Mesenchymal stem cell (in vitro differentiated cells and primary cell): ENCODE results near the gene FARP2.

Experiments
- DNase-seq: peaks from one replicate; pipeline ENCODE4 v3.0.0-alpha.2; 2013
- H2AFZ ChIP-seq: one replicate; pipeline ENCODE4 v1.6.1; 2013; ENCODE audit warnings: low read depth, mild to moderate bottlenecking, control low read depth, inconsistent platforms, low read length, moderate library complexity
- H2AK5ac ChIP-seq: 2 replicates; pipeline ENCODE4 v1.6.1; 2013; ENCODE audit warnings: low read length, moderate library complexity, mild to moderate bottlenecking, inconsistent platforms; ENCODE audit not compliant: severe bottlenecking
- H2BK120ac ChIP-seq: one replicate; pipeline ENCODE4 v1.6.1; 2013; ENCODE audit warnings: low read depth, mild to moderate bottlenecking, inconsistent platforms, low read length, moderate library complexity
- H2BK12ac ChIP-seq, 2 experiments: one replicate each; pipeline ENCODE4 v1.6.1; 2013; ENCODE audit warnings: inconsistent platforms in 2 of 2, low read length in 2 of 2, mild to moderate bottlenecking in 2 of 2, moderate library complexity in 2 of 2, control low read depth in 1 of 2
- H2BK15ac ChIP-seq: one replicate; pipeline ENCODE4 v1.6.1; 2013; ENCODE audit warnings: mild to moderate bottlenecking, low read depth, inconsistent platforms; ENCODE audit not compliant: poor library complexity, severe bottlenecking
- H2BK5ac ChIP-seq: 2 replicates; pipeline ENCODE4 v1.6.1; 2013; ENCODE audit warnings: low read depth, mild to moderate bottlenecking, low read length, control low read depth, inconsistent platforms; ENCODE audit not compliant: poor library complexity, severe bottlenecking
- H3K14ac ChIP-seq, 2 experiments: one replicate each; pipeline ENCODE4 v1.6.1; 2013; ENCODE audit warnings: inconsistent platforms in 2 of 2, low read length in 2 of 2, control low read depth in 1 of 2, mild to moderate bottlenecking in 1 of 2, moderate library complexity in 1 of 2
- H3K18ac ChIP-seq, 2 experiments: one replicate each; pipeline ENCODE4 v1.6.1; 2013; ENCODE audit warnings: inconsistent platforms in 2 of 2, low read length in 2 of 2, control low read depth in 1 of 2, low read depth in 1 of 2, mild to moderate bottlenecking in 1 of 2
- H3K23ac ChIP-seq, 2 experiments: one replicate each; pipeline ENCODE4 v1.6.1; 2013; ENCODE audit warnings: inconsistent platforms in 2 of 2, low read length in 2 of 2, mild to moderate bottlenecking in 2 of 2, moderate library complexity in 2 of 2, control low read depth in 1 of 2
- H3K27ac ChIP-seq: 2 replicates; pipeline ENCODE4 v1.5.1; 2013; ENCODE audit warnings: mild to moderate bottlenecking, moderate library complexity, low read length, control low read depth, inconsistent platforms; ENCODE audit not compliant: poor library complexity, severe bottlenecking
- H3K27me3 ChIP-seq, 2 experiments: 2 replicates each; pipeline versions ENCODE4 v1.6.1 to v1.7.0; 2013; ENCODE audit warnings: low read length in 2 of 2, mild to moderate bottlenecking in 2 of 2, moderate library complexity in 2 of 2, control low read depth in 1 of 2, inconsistent platforms in 1 of 2; ENCODE audit not compliant: control insufficient read depth in 1 of 2, insufficient read depth in 1 of 2
- H3K36me3 ChIP-seq, 2 experiments: 2 replicates each; pipeline versions ENCODE4 v1.6.1 to v1.7.0; 2013; ENCODE audit warnings: low read length in 2 of 2, control low read depth in 1 of 2, inconsistent platforms in 1 of 2, low read depth in 1 of 2, mild to moderate bottlenecking in 1 of 2; ENCODE audit not compliant: insufficient read depth in 2 of 2, control insufficient read depth in 1 of 2
- H3K4ac ChIP-seq, 2 experiments: one replicate each; pipeline ENCODE4 v1.6.1; 2013; ENCODE audit warnings: inconsistent platforms in 2 of 2, low read length in 2 of 2, mild to moderate bottlenecking in 2 of 2, moderate library complexity in 2 of 2, control low read depth in 1 of 2, low read depth in 1 of 2
- H3K4me1 ChIP-seq: 2 replicates; pipeline ENCODE4 v1.6.1; 2013; ENCODE audit warnings: low read depth, low read length, control low read depth; ENCODE audit not compliant: control insufficient read depth, insufficient read depth
- H3K4me2 ChIP-seq: 2 replicates; pipeline ENCODE4 v1.6.1; 2013; ENCODE audit warnings: low read length, mild to moderate bottlenecking, inconsistent platforms; ENCODE audit not compliant: poor library complexity, severe bottlenecking
- H3K4me3 ChIP-seq, 2 experiments: 2 replicates each; pipeline versions ENCODE4 v1.5.1 to v1.7.0; 2013; ENCODE audit warnings: low read length in 2 of 2, mild to moderate bottlenecking in 2 of 2, control low read depth in 1 of 2, low read depth in 1 of 2; ENCODE audit not compliant: insufficient read depth in 1 of 2
- H3K79me1 ChIP-seq: replicated peaks from 2 replicates; pipeline ENCODE4 v1.6.1; 2013; ENCODE audit warnings: mild to moderate bottlenecking, control low read depth, low read length, inconsistent platforms; ENCODE audit not compliant: poor library complexity, severe bottlenecking
- H3K9ac ChIP-seq: 2 replicates; pipeline ENCODE4 v1.7.0; 2013; ENCODE audit warnings: mild to moderate bottlenecking, low read length, moderate library complexity
- H3K9me3 ChIP-seq: 2 replicates; pipeline ENCODE4 v1.7.0; 2013; ENCODE audit warnings: mild to moderate bottlenecking, low read length; ENCODE audit not compliant: control insufficient read depth
- H4K8ac ChIP-seq: one replicate; pipeline ENCODE4 v1.6.1; 2013; ENCODE audit warnings: inconsistent platforms, mild to moderate bottlenecking, low read length, moderate library complexity
- H4K91ac ChIP-seq: one replicate; pipeline ENCODE4 v1.6.1; 2013; ENCODE audit warnings: mild to moderate bottlenecking, low read length, inconsistent platforms
- WGBS: methylation state at CpG from one replicate; pipeline ENCODE4 v1.1.7; 2013; ENCODE audit warnings: mixed read lengths; 5-methylcytosine and 5-hydroxymethylcytosine counted together

Gene FARP2

DNA sequence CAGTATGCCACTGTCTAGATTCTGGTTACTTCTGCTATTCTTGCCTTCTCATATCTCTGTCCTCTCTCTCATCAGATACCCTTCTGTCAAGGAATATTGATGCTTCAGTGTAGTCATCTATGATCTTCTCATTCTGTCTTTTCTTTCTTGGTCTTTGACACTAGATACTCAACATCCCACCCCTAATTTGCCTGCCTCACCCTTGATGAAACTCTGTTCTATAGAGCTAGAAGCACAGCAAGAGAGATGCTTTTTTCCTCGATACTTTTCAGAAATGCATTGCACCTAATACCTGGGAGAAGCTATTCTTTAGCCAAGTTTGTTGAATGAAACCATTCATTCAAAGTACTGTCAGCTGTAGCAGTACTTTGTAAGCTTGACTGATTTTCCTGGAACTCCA lies 30.8 kb upstream of the FARP2 start:
- Histone ChIP-seq H4K91ac (no peak overlapping the region), H3K9ac (no peak overlapping the region), H3K4me2 (no peak overlapping the region), H3K18ac (no peak overlapping the region), H3K9me3 (no peaks in the 10 kb centered on the region), H2AK5ac (no peak overlapping the region), H2AFZ (no peak overlapping the region), H3K27me3 (no peaks in the 10 kb centered on the region), H4K8ac (no peak overlapping the region), H2BK120ac (no peak overlapping the region), H2BK15ac (no peak overlapping the region), H3K4me1 (peaks cover 4% of the 10 kb centered on the region), H3K14ac (no peak overlapping the region), H3K79me1 (peaks cover 3% of the 10 kb centered on the region), H3K36me3 (peaks cover 19 to 43% of the 10 kb centered on the region in 2 experiments), H3K23ac (no peak overlapping the region), H3K4me3 (no peak overlapping the region), H3K4ac (no peak overlapping the region), H2BK5ac (no peak overlapping the region), H3K27ac (no peak overlapping the region), H2BK12ac (no peak overlapping the region)
- DNase-seq: no peak
- 100% methylated on average over 1 of the region's 1 CpG for WGBS

DNA sequence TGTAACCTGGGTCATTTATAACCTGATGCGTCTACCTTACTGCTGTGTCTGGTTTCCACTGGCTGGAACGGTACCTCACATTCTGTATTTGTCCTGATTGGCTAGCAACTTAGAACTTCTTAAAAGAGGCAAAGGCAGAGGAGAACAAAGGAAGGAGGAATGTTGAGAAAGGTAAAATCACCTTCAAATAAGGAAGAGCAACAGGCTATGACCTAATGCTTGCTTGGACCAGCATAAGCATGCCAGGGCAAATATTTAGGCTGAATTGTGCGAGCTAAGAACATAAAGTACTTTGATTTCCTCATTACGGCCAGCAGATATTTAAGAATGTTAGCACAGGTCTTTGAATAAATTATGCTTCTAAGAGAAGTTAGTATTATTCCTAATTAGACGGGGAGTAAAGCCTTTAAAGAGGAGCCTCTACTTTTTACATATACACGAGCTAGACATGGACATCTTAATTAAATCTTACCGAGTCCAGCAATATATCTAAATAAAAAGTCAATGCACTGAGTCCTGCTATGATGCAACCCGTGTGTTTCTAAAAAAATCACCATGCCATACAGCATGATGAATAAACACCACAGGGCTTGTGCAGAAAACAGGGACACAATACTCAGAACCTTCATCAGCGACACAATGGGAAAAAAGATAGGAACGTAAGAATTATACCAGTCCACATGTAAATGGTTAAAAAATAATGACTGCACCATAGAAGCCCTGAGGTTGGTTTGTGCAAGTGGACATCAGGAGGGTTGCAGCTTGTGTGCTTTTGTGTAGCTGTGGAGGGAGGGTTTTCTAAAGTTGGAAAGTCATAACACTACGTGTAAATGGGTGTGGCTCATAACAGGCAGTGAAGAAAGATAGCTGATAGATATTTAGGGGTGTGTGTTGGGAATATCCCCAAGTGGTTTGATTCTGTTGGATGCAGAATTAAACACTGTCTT lies 26.1 kb upstream of the FARP2 start:
- Histone ChIP-seq H2BK5ac (no peak overlapping the region), H3K9me3 (no peaks in the 10 kb centered on the region), H3K18ac (no peak overlapping the region), H4K8ac (no peak overlapping the region), H3K79me1 (peaks cover 8% of the 10 kb centered on the region), H2BK12ac (no peak overlapping the region), H2AFZ (no peak overlapping the region), H3K36me3 (peaks cover 25 to 85% of the 10 kb centered on the region in 2 experiments), H3K4me2 (no peak overlapping the region), H3K27me3 (no peaks in the 10 kb centered on the region), H4K91ac (no peak overlapping the region), H3K23ac (no peak overlapping the region), H2BK15ac (no peak overlapping the region), H2BK120ac (no peak overlapping the region), H2AK5ac (no peak overlapping the region), H3K4me3 (no peak overlapping the region), H3K14ac (no peak overlapping the region), H3K27ac (no peak overlapping the region), H3K9ac (no peak overlapping the region), H3K4ac (no peak overlapping the region), H3K4me1 (peaks cover 2% of the 10 kb centered on the region)
- no peak for DNase-seq
- 96% methylated on average over 11 of the region's 11 CpGs for WGBS

DNA sequence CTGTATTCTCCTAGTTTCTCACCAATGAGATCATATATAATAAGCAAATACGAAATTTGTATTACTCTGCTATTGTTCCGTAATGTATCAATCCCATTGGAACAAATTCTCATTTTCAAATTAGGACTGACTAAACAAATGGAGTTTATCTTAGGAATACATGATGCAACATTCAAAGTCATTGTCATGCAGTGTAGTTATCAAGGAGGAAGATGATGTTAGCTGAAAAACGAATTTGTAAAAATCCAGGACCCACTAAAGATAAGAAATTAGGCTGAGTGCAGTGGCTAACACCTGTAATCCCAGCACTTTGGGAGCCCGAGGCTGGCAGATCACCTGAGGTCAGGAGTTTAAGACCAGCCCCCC lies 25.5 kb upstream of the FARP2 start:
- Histone ChIP-seq H3K4me3 (no peak overlapping the region), H3K4me1 (peaks cover 2% of the 10 kb centered on the region), H3K9ac (no peak overlapping the region), H3K14ac (no peak overlapping the region), H3K4me2 (no peak overlapping the region), H3K27me3 (no peaks in the 10 kb centered on the region), H3K36me3 (peaks cover 25 to 87% of the 10 kb centered on the region in 2 experiments), H2BK12ac (no peak overlapping the region), H4K8ac (no peak overlapping the region), H2BK120ac (no peak overlapping the region), H4K91ac (no peak overlapping the region), H2BK15ac (no peak overlapping the region), H3K9me3 (no peaks in the 10 kb centered on the region), H3K4ac (no peak overlapping the region), H2AFZ (no peak overlapping the region), H2BK5ac (no peak overlapping the region), H3K18ac (no peak overlapping the region), H3K23ac (no peak overlapping the region), H3K27ac (no peak overlapping the region), H3K79me1 (peaks cover 8% of the 10 kb centered on the region), H2AK5ac (no peak overlapping the region)
- no peak for DNase-seq
- WGBS: 84% methylated on average over 2 of the region's 4 CpGs

DNA sequence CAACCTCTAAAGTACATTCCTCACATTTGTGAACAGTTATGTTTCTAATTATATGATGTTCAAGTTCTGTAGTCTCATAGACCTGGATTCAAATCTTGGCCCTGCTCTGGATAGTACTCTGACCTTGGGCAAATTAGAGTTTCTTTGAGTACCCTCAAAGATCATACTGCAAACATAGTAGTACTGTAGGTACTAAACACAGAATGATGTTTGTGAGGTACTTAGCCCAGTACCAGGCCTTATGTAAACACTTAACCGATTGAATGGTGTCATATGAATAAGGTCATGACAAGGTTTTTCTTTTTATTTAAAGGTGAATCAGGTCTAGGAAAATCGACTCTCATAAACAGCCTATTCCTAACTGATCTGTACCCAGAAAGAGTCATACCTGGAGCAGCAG lies 21.3 kb upstream of the FARP2 start:
- Histone ChIP-seq H4K8ac (no peak overlapping the region), H2BK15ac (no peak overlapping the region), H3K9ac (no peak overlapping the region), H2BK12ac (no peak overlapping the region), H4K91ac (no peak overlapping the region), H3K9me3 (no peaks in the 10 kb centered on the region), H2AFZ (no peak overlapping the region), H2BK5ac (no peak overlapping the region), H3K79me1 (peaks cover 7% of the 10 kb centered on the region), H3K27me3 (no peaks in the 10 kb centered on the region), H3K4me1 (peaks cover 6% of the 10 kb centered on the region), H2AK5ac (no peak overlapping the region), H3K18ac (no peak overlapping the region), H3K23ac (no peak overlapping the region), H3K14ac (no peak overlapping the region), H3K4me2 (no peak overlapping the region), H3K4ac (no peak overlapping the region), H3K36me3 (peaks cover 25 to 89% of the 10 kb centered on the region in 2 experiments), H3K4me3 (no peak overlapping the region), H3K27ac (no peak overlapping the region), H2BK120ac (no peak overlapping the region)
- no peak for DNase-seq
- no CpG with 5 or more reads among the region's 2 CpGs for WGBS
